OCI-LY1 (cell line): Measurements from ENCODE around the gene NRDC.

Experiments used
- H2AFZ ChIP-seq: fragments of 200-600 bp; sonication (generic), shearing (Covaris generic); 2 replicates; pipeline ENCODE4 v1.6.0; 2014; ENCODE audit warnings: antibody characterized with exemption, mild to moderate bottlenecking, low read length
- H3F3A ChIP-seq: fragments of 200-600 bp; sonication (generic), shearing (Covaris generic); 2 replicates; pipeline ENCODE4 v1.6.0; 2014; ENCODE audit warnings: mild to moderate bottlenecking, antibody characterized with exemption, low read length, moderate library complexity; ENCODE audit not compliant: insufficient read depth
- H3K27ac ChIP-seq: fragments of 200-600 bp; sonication (generic); 2 replicates; pipeline ENCODE4 v1.5.1; 2014; ENCODE audit warnings: low read length, mixed run types, mild to moderate bottlenecking, low read depth; ENCODE audit not compliant: poor library complexity, severe bottlenecking
- H3K27me3 ChIP-seq: fragments of 200-600 bp; sonication (generic); 2 replicates; pipeline ENCODE4 v1.6.0; 2014; ENCODE audit warnings: antibody characterized with exemption, mild to moderate bottlenecking, low read length, moderate library complexity; ENCODE audit not compliant: insufficient read depth
- H3K36me3 ChIP-seq: fragments of 200-600 bp; sonication (generic); 2 replicates; pipeline ENCODE4 v1.6.1; 2014; ENCODE audit warnings: mild to moderate bottlenecking, antibody characterized with exemption, low read length, moderate library complexity, mixed read lengths; ENCODE audit not compliant: insufficient read depth
- H3K4me1 ChIP-seq: fragments of 200-600 bp; sonication (generic); 2 replicates; pipeline ENCODE4 v1.5.1; 2014; ENCODE audit warnings: mild to moderate bottlenecking, low read length, moderate library complexity; ENCODE audit not compliant: insufficient read depth, severe bottlenecking
- H3K4me2 ChIP-seq: fragments of 200-600 bp; sonication (generic), shearing (Covaris generic); 2 replicates; pipeline ENCODE4 v1.6.1; 2014; ENCODE audit warnings: low read length
- H3K4me3 ChIP-seq: fragments of 200-600 bp; sonication (generic); 2 replicates; pipeline ENCODE4 v1.5.1; 2014; ENCODE audit warnings: low read length, low read depth, mild to moderate bottlenecking, mixed read lengths; ENCODE audit not compliant: poor library complexity, severe bottlenecking
- H3K79me2 ChIP-seq: fragments of 200-600 bp; shearing (Covaris generic); 2 replicates; pipeline ENCODE4 v1.6.1; 2016; ENCODE audit warnings: mixed run types, low read length, mixed read lengths; ENCODE audit not compliant: insufficient read depth
- H3K9ac ChIP-seq: fragments of 200-600 bp; sonication (generic), shearing (Covaris generic); 2 replicates; pipeline ENCODE4 v1.6.1; 2014; ENCODE audit warnings: mild to moderate bottlenecking, low read length, mixed read lengths
- H3K9me2 ChIP-seq: fragments of 200-600 bp; sonication (generic), shearing (Covaris generic); 2 replicates; pipeline ENCODE4 v1.6.1; 2014; ENCODE audit warnings: low read depth, mild to moderate bottlenecking, low read length, mixed read lengths
- H3K9me3 ChIP-seq: fragments of 200-600 bp; shearing (Covaris generic); 2 replicates; pipeline ENCODE4 v1.6.1; 2014; ENCODE audit warnings: low read length, mixed read lengths
- H4K20me1 ChIP-seq: fragments of 200-600 bp; sonication (generic), shearing (Covaris generic); 2 replicates; pipeline ENCODE4 v1.6.0; 2016; ENCODE audit warnings: mild to moderate bottlenecking, low read length; ENCODE audit not compliant: insufficient read depth
- CTCF ChIP-seq: fragments of 200-600 bp; sonication (generic), shearing (Covaris generic); IDR thresholded peaks from 2 replicates; pipeline ENCODE4 v1.5.1; 2017; ENCODE audit warnings: mild to moderate bottlenecking, antibody characterized with exemption, low read length, moderate library complexity, mixed read lengths
- EZH2 ChIP-seq: fragments of 200-600 bp; sonication (generic), shearing (Covaris generic); IDR thresholded peaks from 2 replicates; pipeline ENCODE4 v1.8.0; 2017; ENCODE audit warnings: borderline replicate concordance, mixed run types, mild to moderate bottlenecking, antibody characterized with exemption, low read length, moderate library complexity, mixed read lengths

Gene NRDC

GRCh38 chr1:51792864-51793263, 85.7 kb downstream of the NRDC start:
- H3K9ac ChIP-seq, result no peak overlapping the region
- H3K79me2 ChIP-seq, result no peaks in the 10 kb centered on the region
- H4K20me1 ChIP-seq, result no peaks in the 10 kb centered on the region
- H3K4me3 ChIP-seq, result no peak overlapping the region
- no peaks in the 10 kb centered on the region for H3K9me3 ChIP-seq
- H2AFZ ChIP-seq, result no peak overlapping the region
- no peaks in the 10 kb centered on the region for H3K27me3 ChIP-seq
- H3K9me2 ChIP-seq, result no peaks in the 10 kb centered on the region
- H3K4me2 ChIP-seq, result no peak overlapping the region
- H3K36me3 ChIP-seq, result peaks cover 90% of the 10 kb centered on the region
- TF ChIP-seq CTCF, result no peak
- H3K27ac ChIP-seq, result no peak overlapping the region
- H3K4me1 ChIP-seq, result no peaks in the 10 kb centered on the region
- no peaks in the 10 kb centered on the region for H3F3A ChIP-seq

- no peak overlapping the region for H3K27ac ChIP-seq
- peaks cover 90% of the 10 kb centered on the region for H3K36me3 ChIP-seq
Observed at GRCh38 chr1:51791888-51792287, 86.6 kb downstream of the NRDC start.

GRCh38 chr1:51790385-51790784, 88.1 kb downstream of the NRDC start:
- no peaks in the 10 kb centered on the region for H3K79me2 ChIP-seq
- TF ChIP-seq EZH2 (no peak), CTCF (no peak)
- H3K4me2 ChIP-seq, result no peak overlapping the region
- no peaks in the 10 kb centered on the region for H3K9me2 ChIP-seq
- H3K27ac ChIP-seq, result no peak overlapping the region
- H3K27me3 ChIP-seq, result no peaks in the 10 kb centered on the region
- H4K20me1 ChIP-seq, result no peaks in the 10 kb centered on the region
- peaks cover 99% of the 10 kb centered on the region for H3K36me3 ChIP-seq
- no peak overlapping the region for H2AFZ ChIP-seq
- no peaks in the 10 kb centered on the region for H3K9me3 ChIP-seq
- H3K9ac ChIP-seq, result no peak overlapping the region
- no peak overlapping the region for H3K4me3 ChIP-seq
- H3F3A ChIP-seq, result no peaks in the 10 kb centered on the region
- no peaks in the 10 kb centered on the region for H3K4me1 ChIP-seq

More at GRCh38 chr1:51791888-51792287, 86.6 kb downstream of the NRDC start:
- H3K9ac ChIP-seq, result no peak overlapping the region
- no peaks in the 10 kb centered on the region for H3K4me1 ChIP-seq
- no peaks in the 10 kb centered on the region for H3K27me3 ChIP-seq
- TF ChIP-seq CTCF, result no peak
- no peak for TF ChIP-seq EZH2
- H4K20me1 ChIP-seq, result no peaks in the 10 kb centered on the region
- no peaks in the 10 kb centered on the region for H3K9me2 ChIP-seq
- no peaks in the 10 kb centered on the region for H3K79me2 ChIP-seq
- no peak overlapping the region for H3K4me2 ChIP-seq
- H3K9me3 ChIP-seq, result no peaks in the 10 kb centered on the region
- no peaks in the 10 kb centered on the region for H3F3A ChIP-seq
- H3K4me3 ChIP-seq, result no peak overlapping the region
- H2AFZ ChIP-seq, result no peak overlapping the region
